ENCODE measurements around the gene LIN7C.

Gene LIN7C

GRCh38 chr11:27470826-27471588 is 35.6 kb downstream of the LIN7C start:
- no peak for DNase-seq (ENCODE audit: low read depth, low spot score)

- DNase-seq (ENCODE audit: low read depth, low spot score): no peak
These were observed 36.4 kb downstream of the LIN7C start for GRCh38 chr11:27470166-27470565.

- DNase-seq (ENCODE audit: low read depth, low spot score): no peak
These were observed 37.4 kb downstream of the LIN7C start for GRCh38 chr11:27468995-27469695.

GRCh38 chr11:27468209-27468994 is 38.2 kb downstream of the LIN7C start:
- no peak for DNase-seq (ENCODE audit: low read depth, low spot score)

- DNase-seq (ENCODE audit: low read depth, low spot score): no peak
These were observed 39.2 kb downstream of the LIN7C start for GRCh38 chr11:27467181-27467913.

- DNase-seq (ENCODE audit: low read depth, low spot score): no peak
These were observed 40.2 kb downstream of the LIN7C start for GRCh38 chr11:27466363-27466762.

- DNase-seq (ENCODE audit: low read depth, low spot score): no peak
These were observed 40.9 kb downstream of the LIN7C start for GRCh38 chr11:27465629-27466028.

- no peak for DNase-seq (ENCODE audit: low read depth, low spot score)
These were observed 41.7 kb downstream of the LIN7C start for GRCh38 chr11:27464909-27465308.

GRCh38 chr11:27464289-27464696 is 42.3 kb downstream of the LIN7C start:
- no peak for DNase-seq (ENCODE audit: low read depth, low spot score)

GRCh38 chr11:27462543-27462942 is 44.0 kb downstream of the LIN7C start:
- DNase-seq (ENCODE audit: low read depth, low spot score): no peak

GRCh38 chr11:27460158-27460978 is 46.2 kb downstream of the LIN7C start:
- no peak for DNase-seq (ENCODE audit: low read depth, low spot score)

- no peak for DNase-seq (ENCODE audit: low read depth, low spot score)
These were observed 47.4 kb downstream of the LIN7C start for GRCh38 chr11:27459191-27459590.

- DNase-seq (ENCODE audit: low read depth, low spot score): no peak
These were observed 48.4 kb downstream of the LIN7C start for GRCh38 chr11:27458182-27458581.

GRCh38 chr11:27456795-27457329 is 49.7 kb downstream of the LIN7C start:
- no peak for DNase-seq (ENCODE audit: low read depth, low spot score)

GRCh38 chr11:27456140-27456794 is 50.3 kb downstream of the LIN7C start:
- no peak for DNase-seq (ENCODE audit: low read depth, low spot score)

GRCh38 chr11:27455667-27456066 is 50.9 kb downstream of the LIN7C start:
- no peak for DNase-seq (ENCODE audit: low read depth, low spot score)

GRCh38 chr11:27453701-27454100 is 52.9 kb downstream of the LIN7C start:
- no peak for DNase-seq (ENCODE audit: low read depth, low spot score)

- DNase-seq (ENCODE audit: low read depth, low spot score): no peak
These were observed 54.4 kb downstream of the LIN7C start for GRCh38 chr11:27452147-27452546.

GRCh38 chr11:27451244-27451965 is 55.2 kb downstream of the LIN7C start:
- no peak for DNase-seq (ENCODE audit: low read depth, low spot score)
